Activated CD4-positive, alpha-beta memory T cell treated with anti-CD3 and anti-CD28 coated beads, Interleukin-2, amount 10 ng/mL, durations not matched to agents 7 days and 5 days (primary cell): ENCODE results near the gene TBPL1. TPM values are rescaled to one million over a fixed set of nuclear protein-coding genes. Genes with fewer than 3 reads are reported as not detected.
"Not testable (repeated sequence)": the region's sequence is repeated elsewhere in the genome, so short reads cannot be mapped to it uniquely, and the experiment has no call there.

Source experiments
- CTCF ChIA-PET: fragments of 350-600 bp; sonication (Branson Sonifier 250); formaldehyde crosslinking; loops from one replicate; lab custom pipeline; 2021; ENCODE audit warnings: antibody characterized with exemption, inconsistent platforms; lab: Charles Lee
- POLR2A ChIA-PET: fragments of 350-600 bp; sonication (Branson Sonifier 250); formaldehyde crosslinking; loops from one replicate; lab custom pipeline; 2021; ENCODE audit warnings: antibody characterized with exemption; lab: Charles Lee
- DNase-seq: peaks from one replicate; pipeline ENCODE4 v3.0.0-alpha.2; 2020
- H3K27ac Mint-ChIP-seq: one replicate; pipeline ENCODE4 v1.8.0; 2021; ENCODE audit warnings: mild to moderate bottlenecking, mixed read lengths
- H3K27me3 Mint-ChIP-seq: one replicate; pipeline ENCODE4 v1.8.0; 2021; ENCODE audit warnings: mixed read lengths
- H3K36me3 Mint-ChIP-seq: one replicate; pipeline ENCODE4 v1.8.0; 2021; ENCODE audit warnings: low read depth, mixed read lengths
- H3K4me1 Mint-ChIP-seq: one replicate; pipeline ENCODE4 v1.8.0; 2021; ENCODE audit warnings: mixed read lengths
- H3K4me3 Mint-ChIP-seq: one replicate; pipeline ENCODE4 v1.8.0; 2021; ENCODE audit warnings: mild to moderate bottlenecking, mixed read lengths
- H3K9me3 Mint-ChIP-seq: one replicate; pipeline ENCODE4 v1.8.0; 2021; ENCODE audit warnings: mixed read lengths
- total RNA-seq, 2 experiments: library from RNA; stranded (reverse); gene quantifications; one replicate each; pipeline ENCODE4 v1.2.3, GENCODE V29; 2021

TBPL1 gene
- total RNA-seq, 2 experiments from 2014 or later = 33.5 to 35.5 TPM

GRCh38 chr6:133956416-133957049 lies 3.5 kb downstream of the TBPL1 start:
- Mint-ChIP-seq H3K4me3 (no peak overlapping the region), H3K36me3 (peaks cover 5% of the 10 kb centered on the region), H3K4me1 (peaks cover 51% of the 10 kb centered on the region), H3K27ac (no peak overlapping the region), H3K27me3 (peaks cover under 1% of the 10 kb centered on the region), H3K9me3 (no peaks in the 10 kb centered on the region)
- CTCF ChIA-PET = interaction anchor here (1.1 kb wide), 1 partner anchor 141 kb away, joined by 3 read pairs; no protein-coding TSS in a partner anchor
- DNase-seq = no peak
- POLR2A ChIA-PET = no interaction called here

DNA sequence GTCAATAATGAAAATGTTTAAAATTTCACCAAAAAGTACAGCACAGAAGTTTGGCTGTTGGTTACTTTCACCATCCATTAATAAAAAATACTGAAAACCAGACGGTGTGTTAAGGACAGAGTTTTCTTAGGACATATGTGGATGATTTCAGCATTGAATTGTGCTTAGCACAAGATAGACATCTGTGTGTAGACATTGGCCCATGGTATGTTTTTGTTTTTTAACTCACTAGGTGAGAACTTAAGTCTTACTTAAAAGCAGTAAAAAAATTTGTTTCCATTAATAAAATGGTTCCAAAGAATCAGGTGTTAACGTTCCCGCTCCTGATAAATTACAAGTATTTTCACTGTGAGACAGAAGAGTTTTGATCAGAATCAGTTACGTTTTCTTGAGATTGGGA lies 4.2 kb downstream of the TBPL1 start:
- ChIA-PET CTCF (interaction anchor here (2.0 to 4.0 kb wide), 2 partner anchors 16 to 34 kb away, joined by 11 to 16 read pairs; no protein-coding TSS in a partner anchor), POLR2A (no interaction called here)
- no peaks in the 10 kb centered on the region for H3K27me3 Mint-ChIP-seq
- H3K4me1 Mint-ChIP-seq = peaks cover 54% of the 10 kb centered on the region
- no peak overlapping the region for H3K27ac Mint-ChIP-seq
- no peak overlapping the region for H3K4me3 Mint-ChIP-seq
- no peak for DNase-seq
- peaks cover 5% of the 10 kb centered on the region for H3K36me3 Mint-ChIP-seq
- H3K9me3 Mint-ChIP-seq = no peaks in the 10 kb centered on the region

DNA sequence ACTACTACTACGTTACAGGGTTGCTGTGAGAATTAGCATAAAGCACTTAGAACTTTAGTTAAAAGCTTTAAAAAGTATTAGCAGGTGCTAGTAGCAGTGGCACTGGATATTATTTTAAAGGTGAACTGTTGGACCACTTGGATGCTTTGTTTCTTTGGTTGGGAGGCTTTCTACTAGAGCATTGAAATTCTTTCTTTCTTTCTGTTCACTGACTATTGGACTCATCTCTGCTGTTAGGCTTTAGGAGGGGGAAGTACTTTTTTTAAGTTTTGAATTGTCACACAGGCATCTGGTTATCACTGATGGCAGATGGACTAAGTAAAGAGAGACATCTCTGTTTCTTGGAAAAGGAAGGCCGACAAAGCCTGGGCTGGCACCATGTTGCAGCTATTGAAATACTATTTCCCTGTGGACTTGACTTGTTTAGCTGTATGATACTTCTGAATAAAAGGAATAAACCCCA lies 4.8 kb downstream of the TBPL1 start:
- CTCF ChIA-PET = interaction anchor here (1.4 to 4.0 kb wide), 5 partner anchors 15 to 139 kb away, joined by 3 to 16 read pairs (median 7); no protein-coding TSS in a partner anchor
- Mint-ChIP-seq H3K4me3 (no peak overlapping the region), H3K9me3 (no peaks in the 10 kb centered on the region), H3K4me1 (peaks cover 56% of the 10 kb centered on the region), H3K27me3 (no peaks in the 10 kb centered on the region), H3K36me3 (peaks cover 5% of the 10 kb centered on the region), H3K27ac (no peak overlapping the region)
- no peak for DNase-seq
- POLR2A ChIA-PET = interaction anchor here (0.8 kb wide), 1 partner anchor 26 kb away, joined by 3 read pairs; no protein-coding TSS in a partner anchor

GRCh38 chr6:133958791-133959190 lies 5.8 kb downstream of the TBPL1 start:
- Mint-ChIP-seq H3K27me3 (no peaks in the 10 kb centered on the region), H3K9me3 (no peaks in the 10 kb centered on the region), H3K4me1 (peaks cover 56% of the 10 kb centered on the region), H3K27ac (no peak overlapping the region), H3K4me3 (no peak overlapping the region), H3K36me3 (peaks cover 5% of the 10 kb centered on the region)
- ChIA-PET POLR2A (interaction anchor here (0.8 kb wide), 1 partner anchor 25 kb away, joined by 3 read pairs; no protein-coding TSS in a partner anchor), CTCF (interaction anchor here (1.4 to 4.0 kb wide), 5 partner anchors 14 to 138 kb away, joined by 3 to 16 read pairs (median 7); no protein-coding TSS in a partner anchor)
- DNase-seq = no peak

- H3K36me3 Mint-ChIP-seq = peaks cover 5% of the 10 kb centered on the region
Observed at GRCh38 chr6:133959667-133960368, 6.8 kb downstream of the TBPL1 start.

DNA sequence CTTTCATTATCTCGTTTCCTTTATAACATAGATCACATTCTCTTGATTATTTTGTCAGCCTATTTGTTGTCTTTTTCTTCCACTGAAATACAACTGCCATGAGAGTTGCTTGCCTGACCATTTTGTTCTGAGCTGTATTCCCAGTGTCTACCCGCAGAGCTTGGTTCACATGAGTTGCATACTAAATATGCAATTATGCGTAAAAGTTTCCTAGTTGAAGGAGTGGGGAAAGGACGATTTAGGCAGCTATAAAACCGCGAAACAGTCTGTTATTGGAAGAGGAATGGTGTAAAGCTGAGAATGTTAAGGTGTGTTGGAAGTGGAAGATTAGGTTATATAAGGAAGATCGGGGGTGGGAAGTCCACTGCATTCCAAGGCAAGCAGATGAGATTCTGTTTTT lies 8.8 kb downstream of the TBPL1 start:
- POLR2A ChIA-PET = interaction anchor here (1.5 to 1.9 kb wide), 2 partner anchors 9 to 12 kb away, joined by 3 to 5 read pairs; partner anchors contain the start of gene TBPL1
- Mint-ChIP-seq H3K27me3 (no peaks in the 10 kb centered on the region), H3K4me1 (peaks cover 45% of the 10 kb centered on the region), H3K36me3 (peaks cover 5% of the 10 kb centered on the region), H3K27ac (no peak overlapping the region), H3K9me3 (no peaks in the 10 kb centered on the region), H3K4me3 (no peak overlapping the region)
- CTCF ChIA-PET = interaction anchor here (0.7 to 2.0 kb wide), 5 partner anchors 9 to 102 kb away, joined by 3 to 12 read pairs (median 4); no protein-coding TSS in a partner anchor
- DNase-seq = no peak

More at GRCh38 chr6:133959667-133960368, 6.8 kb downstream of the TBPL1 start:
- Mint-ChIP-seq H3K27ac (no peak overlapping the region), H3K9me3 (no peaks in the 10 kb centered on the region), H3K4me1 (peaks cover 50% of the 10 kb centered on the region), H3K27me3 (no peaks in the 10 kb centered on the region), H3K4me3 (no peak overlapping the region)
- ChIA-PET CTCF (interaction anchor here (1.0 to 4.0 kb wide), 2 partner anchors 13 to 36 kb away, joined by 3 to 16 read pairs; no protein-coding TSS in a partner anchor), POLR2A (interaction anchor here (1.1 kb wide), 1 partner anchor 92 kb away, joined by 3 read pairs; the partner anchor contains the start of gene SLC2A12)
- no peak for DNase-seq

GRCh38 chr6:133964052-133964451 lies 11.0 kb downstream of the TBPL1 start:
- CTCF ChIA-PET = interaction anchor here (0.7 kb wide), 1 partner anchor 55 kb away, joined by 3 read pairs; no protein-coding TSS in a partner anchor
- Mint-ChIP-seq H3K4me3 (no peak overlapping the region), H3K27me3 (no peaks in the 10 kb centered on the region), H3K4me1 (peaks cover 36% of the 10 kb centered on the region), H3K27ac (no peak overlapping the region), H3K36me3 (peaks cover 6% of the 10 kb centered on the region), H3K9me3 (no peaks in the 10 kb centered on the region)
- POLR2A ChIA-PET = no interaction called here
- DNase-seq = no peak

DNA sequence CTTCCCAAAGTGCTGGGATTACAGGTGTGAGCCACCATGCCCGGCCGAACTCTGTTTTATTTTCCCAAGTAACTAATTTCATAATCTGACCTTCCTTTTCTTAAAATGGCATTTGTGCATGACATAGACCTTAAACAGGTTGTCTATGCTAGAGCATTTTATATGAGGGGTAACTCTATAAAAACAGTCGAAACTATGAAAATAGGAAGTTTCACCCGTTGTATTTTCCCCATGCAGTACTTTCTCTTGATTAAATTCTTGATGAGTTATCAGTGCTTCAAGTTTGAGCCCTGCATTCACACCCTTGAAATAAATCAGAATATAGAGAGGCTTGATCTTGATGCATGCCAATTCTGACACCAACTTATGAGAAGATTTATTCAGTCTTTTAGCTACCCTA lies 11.7 kb downstream of the TBPL1 start:
- peaks cover 33% of the 10 kb centered on the region for H3K4me1 Mint-ChIP-seq
- no peaks in the 10 kb centered on the region for H3K9me3 Mint-ChIP-seq
- ChIA-PET CTCF (interaction anchor here (0.7 kb wide), 1 partner anchor 54 kb away, joined by 3 read pairs; no protein-coding TSS in a partner anchor), POLR2A (no interaction called here)
- H3K27ac Mint-ChIP-seq = no peak overlapping the region
- no peaks in the 10 kb centered on the region for H3K27me3 Mint-ChIP-seq
- H3K36me3 Mint-ChIP-seq = peaks cover 6% of the 10 kb centered on the region
- no peak overlapping the region for H3K4me3 Mint-ChIP-seq
- DNase-seq = no peak

GRCh38 chr6:133965817-133966360 lies 12.9 kb downstream of the TBPL1 start:
- ChIA-PET POLR2A (no interaction called here), CTCF (interaction anchor here (0.7 kb wide), 1 partner anchor 42 kb away, joined by 4 read pairs; no protein-coding TSS in a partner anchor)
- no peaks in the 10 kb centered on the region for H3K9me3 Mint-ChIP-seq
- no peaks in the 10 kb centered on the region for H3K27me3 Mint-ChIP-seq
- no peak overlapping the region for H3K27ac Mint-ChIP-seq
- DNase-seq = no peak
- H3K4me1 Mint-ChIP-seq = peaks cover 29% of the 10 kb centered on the region
- no peak overlapping the region for H3K4me3 Mint-ChIP-seq
- peaks cover 6% of the 10 kb centered on the region for H3K36me3 Mint-ChIP-seq

- CTCF ChIA-PET = interaction anchor here (0.7 to 2.0 kb wide), 4 partner anchors 43 to 131 kb away, joined by 3 to 7 read pairs (median 4); no protein-coding TSS in a partner anchor
- H3K4me1 Mint-ChIP-seq = peaks cover 27% of the 10 kb centered on the region
- H3K9me3 Mint-ChIP-seq = no peaks in the 10 kb centered on the region
- H3K36me3 Mint-ChIP-seq = peaks cover 6% of the 10 kb centered on the region
- H3K4me3 Mint-ChIP-seq = no peak overlapping the region
- no peak overlapping the region for H3K27ac Mint-ChIP-seq
- POLR2A ChIA-PET = interaction anchor here (1.1 kb wide), 1 partner anchor 13 kb away, joined by 8 read pairs; the partner anchor contains the start of gene TBPL1
- H3K27me3 Mint-ChIP-seq = no peaks in the 10 kb centered on the region
- no peak for DNase-seq
Observed at GRCh38 chr6:133966654-133967329, 13.8 kb downstream of the TBPL1 start.

GRCh38 chr6:133967347-133967746 lies 14.3 kb downstream of the TBPL1 start:
- H3K27me3 Mint-ChIP-seq = no peaks in the 10 kb centered on the region
- no peaks in the 10 kb centered on the region for H3K9me3 Mint-ChIP-seq
- DNase-seq = no peak
- ChIA-PET CTCF (interaction anchor here (1.0 to 2.0 kb wide), 3 partner anchors 96 to 130 kb away, joined by 3 to 7 read pairs (median 4); no protein-coding TSS in a partner anchor), POLR2A (interaction anchor here (1.1 kb wide), 1 partner anchor 14 kb away, joined by 8 read pairs; the partner anchor contains the start of gene TBPL1)
- H3K4me1 Mint-ChIP-seq = peaks cover 23% of the 10 kb centered on the region
- H3K4me3 Mint-ChIP-seq = no peak overlapping the region
- H3K27ac Mint-ChIP-seq = no peak overlapping the region
- H3K36me3 Mint-ChIP-seq = peaks cover 6% of the 10 kb centered on the region

- H3K9me3 Mint-ChIP-seq, H3K27me3 Mint-ChIP-seq, H3K36me3 Mint-ChIP-seq, H3K27ac Mint-ChIP-seq, POLR2A ChIA-PET, DNase-seq, H3K4me3 Mint-ChIP-seq: not testable (repeated sequence)
- CTCF ChIA-PET = interaction anchor here (1.0 to 2.0 kb wide), 2 partner anchors 96 to 130 kb away, joined by 3 to 7 read pairs; no protein-coding TSS in a partner anchor
- peaks cover 22% of the 10 kb centered on the region for H3K4me1 Mint-ChIP-seq
Observed at GRCh38 chr6:133967835-133968234, 14.8 kb downstream of the TBPL1 start.
